B cell (primary cell): ENCODE data around the gene HTATIP2. TPM values are rescaled to one million over a fixed set of nuclear protein-coding genes. Genes with fewer than 3 reads are reported as not detected.
"Not testable (repeated sequence)": the region's sequence is repeated elsewhere in the genome, so short reads cannot be mapped to it uniquely, and the experiment has no call there.

Experiments
- ATAC-seq: fragments of 200-7000 bp; cut with Tn5 transposase; one replicate; pipeline ENCODE4 v1.10.0; 2021; ENCODE audit warnings: low read depth, mild to moderate bottlenecking, moderate number of reproducible peaks, moderate library complexity
- CTCF ChIA-PET: fragments of 350-600 bp; sonication (Branson Sonifier 250); formaldehyde crosslinking; loops from one replicate; lab custom pipeline; 2021; ENCODE audit warnings: antibody characterized with exemption, inconsistent platforms; lab: Charles Lee
- POLR2A ChIA-PET: fragments of 350-600 bp; sonication (Branson Sonifier 250); formaldehyde crosslinking; loops from one replicate; lab custom pipeline; 2021; ENCODE audit warnings: antibody characterized with exemption; lab: Charles Lee
- DNase-seq: peaks from one replicate; pipeline ENCODE4 v3.0.0; 2013
- H2AFZ ChIP-seq: 2 replicates; pipeline ENCODE4 v1.6.1; 2012; ENCODE audit warnings: mild to moderate bottlenecking, low read depth, low read length; ENCODE audit not compliant: insufficient read depth, poor library complexity, severe bottlenecking
- H3K27ac ChIP-seq, 2 donors: 1 replicate in 1 of 2; 2 replicates in 1 of 2; pipeline ENCODE4 v1.5.1; 2012 to 2013; ENCODE audit warnings: low read length in 2 of 2, mild to moderate bottlenecking in 2 of 2, moderate library complexity in 1 of 2
- H3K27me3 ChIP-seq, 4 experiments: fragments of 200-600 bp in 1 of 4; sonication (generic) in 1 of 4; replicated peaks in 1 of 4; 1 replicate in 2 of 4; 2 replicates in 2 of 4; pipeline versions ENCODE4 v1.6.1 to v1.7.0; 2013 to 2016; ENCODE audit warnings: low read length in 3 of 4, mild to moderate bottlenecking in 2 of 4, mixed read lengths in 1 of 4, moderate library complexity in 1 of 4; ENCODE audit not compliant: insufficient read depth in 4 of 4, control insufficient read depth in 3 of 4; ENCODE audit errors: control extremely low read depth in 1 of 4
- H3K36me3 ChIP-seq, 2 experiments: replicated peaks in 1 of 2; 1 replicate in 1 of 2; 2 replicates in 1 of 2; pipeline versions ENCODE4 v1.6.1 to v1.7.1; 2013; ENCODE audit warnings: low read length in 1 of 2; ENCODE audit not compliant: insufficient read depth in 2 of 2, control insufficient read depth in 1 of 2; ENCODE audit errors: control extremely low read depth in 1 of 2, extremely low read depth in 1 of 2
- H3K4me1 ChIP-seq, 2 donors: fragments of 200-600 bp in 1 of 2; sonication (generic) in 1 of 2; 1 replicate in 1 of 2; 2 replicates in 1 of 2; pipeline versions ENCODE4 v1.5.1 to v1.6.1; 2013 to 2017; ENCODE audit warnings: low read length in 2 of 2; ENCODE audit not compliant: control insufficient read depth in 2 of 2, insufficient read depth in 2 of 2
- H3K4me2 ChIP-seq: replicated peaks from 2 replicates; pipeline ENCODE3; 2012; ENCODE audit warnings: mild to moderate bottlenecking, low read depth, low read length; ENCODE audit not compliant: poor library complexity, severe bottlenecking
- H3K4me3 ChIP-seq, 5 experiments: fragments of 200-600 bp in 1 of 5; sonication (generic) in 1 of 5; 1 replicate in 3 of 5; 2 replicates in 2 of 5; pipeline versions ENCODE4 v1.5.1 to v1.7.0; 2011 to 2016; ENCODE audit warnings: low read length in 4 of 5, mild to moderate bottlenecking in 4 of 5, low read depth in 2 of 5, control low read depth in 1 of 5, moderate library complexity in 1 of 5; ENCODE audit not compliant: insufficient read depth in 1 of 5; ENCODE audit errors: control extremely low read depth in 1 of 5, extremely low read depth in 1 of 5
- H3K79me2 ChIP-seq: fragments of 200-600 bp; sonication (generic); one replicate; pipeline ENCODE4 v1.6.0; 2016; ENCODE audit warnings: low read length; ENCODE audit not compliant: control insufficient read depth, insufficient read depth
- H3K9ac ChIP-seq: fragments of 200-600 bp; sonication (generic); 2 replicates; pipeline ENCODE4 v1.6.1; 2017; ENCODE audit warnings: mild to moderate bottlenecking, low read length, moderate library complexity
- H3K9me3 ChIP-seq, 3 donors: one replicate each; pipeline versions ENCODE4 v1.6.1 to v1.7.1; 2013; ENCODE audit warnings: low read length in 2 of 3; ENCODE audit not compliant: control insufficient read depth in 2 of 3, insufficient read depth in 1 of 3; ENCODE audit errors: control extremely low read depth in 1 of 3
- H4K20me1 ChIP-seq: 2 replicates; pipeline ENCODE4 v1.6.0; 2012; ENCODE audit warnings: mild to moderate bottlenecking, low read length; ENCODE audit not compliant: insufficient read depth, control insufficient read depth, poor library complexity, severe bottlenecking
- H3K27ac Mint-ChIP-seq: one replicate; pipeline ENCODE4 v1.8.0; 2021; ENCODE audit warnings: mixed read lengths
- H3K27me3 Mint-ChIP-seq: one replicate; pipeline ENCODE4 v1.8.0; 2021; ENCODE audit warnings: mixed read lengths
- H3K4me1 Mint-ChIP-seq: one replicate; pipeline ENCODE4 v1.8.0; 2021; ENCODE audit warnings: mixed read lengths
- H3K4me3 Mint-ChIP-seq: one replicate; pipeline ENCODE4 v1.8.0; 2021; ENCODE audit warnings: mixed read lengths
- H3K9me3 Mint-ChIP-seq: one replicate; pipeline ENCODE4 v1.8.0; 2022; ENCODE audit warnings: mixed read lengths; ENCODE audit not compliant: insufficient read depth
- EZH2 ChIP-seq: IDR thresholded peaks from 2 replicates; pipeline ENCODE4 v1.6.1; 2012; ENCODE audit warnings: borderline replicate concordance, low read depth, mild to moderate bottlenecking, moderate library complexity, low read length; ENCODE audit not compliant: insufficient read depth, poor library complexity, severe bottlenecking
- whole genome bisulfite sequencing: methylation state at CpG from one replicate; pipeline ENCODE4 v1.1.5; 2013; ENCODE audit warnings: missing lambda C conversion rate; ENCODE audit not compliant: insufficient coverage; 5-methylcytosine and 5-hydroxymethylcytosine counted together
- intact Hi-C: fragments of 100-400 bp; cut with micrococcal nuclease; formaldehyde crosslinking; loops from one replicate; pipeline ENCODE4 v1.10.0; 2022
- polyA plus RNA-seq: library from polyadenylated mRNA; depleted of rRNA; stranded (reverse); fragments of >200 nt; gene quantifications from 2 replicates; pipeline ENCODE4 v1.2.3, GENCODE V29; 2012
- total RNA-seq, 2 donors: library from RNA; stranded (reverse); fragments of 120-200 nt in 1 of 2; gene quantifications; 1 replicate in 1 of 2; 2 replicates in 1 of 2; pipeline versions ENCODE4 v1.2.3 to v1.2.4, GENCODE V29; 2013 to 2022
- TF ChIP-seq, protein P1 (sequence below): fragments of 200-600 bp; IDR thresholded peaks from one replicate; pipeline ENCODE4 v1.8.0; 2022; ENCODE audit warnings: antibody characterized with exemption, mild to moderate bottlenecking

The HTATIP2 gene
- total and polyA plus RNA-seq, 2 donors (not counting 1 experiment from before 2014, with no cell fraction given) = 18.2 to 31.2 TPM

DNA sequence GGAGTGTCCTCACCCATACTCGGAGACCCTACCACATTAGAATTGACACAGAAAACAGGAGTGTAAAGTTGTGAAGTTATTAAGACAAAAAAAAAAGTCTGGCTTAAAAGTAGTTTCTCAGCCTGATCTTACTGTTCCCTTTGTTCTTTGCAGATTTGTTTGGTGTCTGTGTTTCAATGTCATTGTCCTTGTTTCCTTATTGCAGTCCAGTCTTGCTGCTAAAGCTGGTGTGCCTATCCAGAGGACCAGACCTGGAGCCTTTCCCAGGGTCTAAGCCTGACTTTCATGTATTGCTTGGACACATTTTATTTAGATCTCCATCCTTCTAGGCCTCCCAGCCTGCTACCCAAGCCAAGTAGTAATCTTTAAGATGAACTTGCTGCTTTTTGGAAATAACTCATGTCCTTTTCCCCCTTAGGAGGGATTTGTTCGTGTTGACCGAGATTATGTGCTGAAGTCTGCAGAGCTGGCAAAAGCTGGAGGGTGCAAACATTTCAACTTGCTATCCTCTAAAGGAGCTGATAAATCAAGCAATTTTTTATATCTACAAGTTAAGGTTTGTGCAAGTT is 12.7 kb downstream of the HTATIP2 start:
- Histone ChIP-seq H2AFZ (no peak overlapping the region), H3K79me2 (no peaks in the 10 kb centered on the region), H3K4me3 (no peak overlapping the region), H4K20me1 (no peaks in the 10 kb centered on the region), H3K27me3 (no peaks in the 10 kb centered on the region), H3K4me1 (no peaks in the 10 kb centered on the region), H3K9ac (no peak overlapping the region), H3K36me3 (peaks cover 0 to 35% of the 10 kb centered on the region in 2 experiments), H3K27ac (no peak overlapping the region), H3K9me3 (no peaks in the 10 kb centered on the region), H3K4me2 (no peak overlapping the region)
- H3K27me3 Mint-ChIP-seq = no peaks in the 10 kb centered on the region
- ATAC-seq (no peak), DNase-seq (no peak)
- intact Hi-C loops = no loop called here
- POLR2A ChIA-PET = no interaction called here
- no CpG with 5 or more reads among the region's 3 CpGs for WGBS
- CTCF ChIA-PET = interaction anchor here (0.8 kb wide), 1 partner anchor 21 kb away, joined by 4 read pairs; no protein-coding TSS in a partner anchor
- H3K9me3 Mint-ChIP-seq = no peaks in the 10 kb centered on the region
- H3K4me3 Mint-ChIP-seq = no peak overlapping the region
- TF ChIP-seq, protein P1, sequence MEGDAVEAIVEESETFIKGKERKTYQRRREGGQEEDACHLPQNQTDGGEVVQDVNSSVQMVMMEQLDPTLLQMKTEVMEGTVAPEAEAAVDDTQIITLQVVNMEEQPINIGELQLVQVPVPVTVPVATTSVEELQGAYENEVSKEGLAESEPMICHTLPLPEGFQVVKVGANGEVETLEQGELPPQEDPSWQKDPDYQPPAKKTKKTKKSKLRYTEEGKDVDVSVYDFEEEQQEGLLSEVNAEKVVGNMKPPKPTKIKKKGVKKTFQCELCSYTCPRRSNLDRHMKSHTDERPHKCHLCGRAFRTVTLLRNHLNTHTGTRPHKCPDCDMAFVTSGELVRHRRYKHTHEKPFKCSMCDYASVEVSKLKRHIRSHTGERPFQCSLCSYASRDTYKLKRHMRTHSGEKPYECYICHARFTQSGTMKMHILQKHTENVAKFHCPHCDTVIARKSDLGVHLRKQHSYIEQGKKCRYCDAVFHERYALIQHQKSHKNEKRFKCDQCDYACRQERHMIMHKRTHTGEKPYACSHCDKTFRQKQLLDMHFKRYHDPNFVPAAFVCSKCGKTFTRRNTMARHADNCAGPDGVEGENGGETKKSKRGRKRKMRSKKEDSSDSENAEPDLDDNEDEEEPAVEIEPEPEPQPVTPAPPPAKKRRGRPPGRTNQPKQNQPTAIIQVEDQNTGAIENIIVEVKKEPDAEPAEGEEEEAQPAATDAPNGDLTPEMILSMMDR = no peak
- TF ChIP-seq EZH2 = no peak
- H3K4me1 Mint-ChIP-seq = no peaks in the 10 kb centered on the region
- H3K27ac Mint-ChIP-seq = no peak overlapping the region

DNA sequence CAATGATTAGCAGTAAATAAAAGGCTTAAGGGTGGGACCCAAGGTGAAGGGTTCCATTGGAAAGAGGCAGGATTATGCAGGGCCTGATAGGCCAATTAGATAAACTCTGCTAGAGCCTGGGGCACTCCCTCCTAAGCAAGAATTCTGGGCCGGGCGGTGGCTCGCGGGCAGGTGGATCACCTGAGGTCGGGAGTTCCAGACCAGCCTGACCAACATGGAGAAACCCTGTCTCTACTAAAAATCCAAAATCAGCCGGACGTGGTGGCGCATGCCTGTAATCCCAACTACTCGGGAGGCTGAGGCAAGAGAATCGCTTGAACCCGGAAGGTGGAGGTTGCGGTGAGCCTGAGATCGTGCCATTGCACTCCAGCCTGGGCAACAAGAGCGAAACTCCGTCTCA is 22.5 kb downstream of the HTATIP2 start:
- Mint-ChIP-seq H3K4me1 (peaks cover 23% of the 10 kb centered on the region), H3K27ac (peak overlapping the region; percentile 72), H3K4me3 (peak overlapping the region; percentile 96)
- peaks cover 15% of the 10 kb centered on the region for H3K79me2 ChIP-seq
- H3K4me3 ChIP-seq, ATAC-seq, DNase-seq, H4K20me1 ChIP-seq, H3K27me3 ChIP-seq, H2AFZ ChIP-seq, H3K9me3 ChIP-seq, H3K27me3 Mint-ChIP-seq, H3K4me2 ChIP-seq, H3K27ac ChIP-seq, POLR2A ChIA-PET, H3K9me3 Mint-ChIP-seq, H3K9ac ChIP-seq: not testable (repeated sequence)
- 89% methylated on average over 11 of the region's 15 CpGs for WGBS
- H3K36me3 ChIP-seq = peaks cover 1 to 10% of the 10 kb centered on the region in 2 experiments
- intact Hi-C loops = loop anchor here (5.0 kb wide), 1 partner anchor 1269 kb away; the partner anchor contains the start of gene ZDHHC13
- CTCF ChIA-PET = interaction anchor here (1.7 kb wide), 1 partner anchor 18 kb away, joined by 7 read pairs; no protein-coding TSS in a partner anchor
- peaks cover 11 to 15% of the 10 kb centered on the region in 2 donors for H3K4me1 ChIP-seq
